NCI-H446 (cell line): ENCODE data around the gene TMBIM1.

Experiments used
- DNase-seq, 2 experiments: peaks; one replicate each; lab custom pipeline; 2025; lab: John Stamatoyannopoulos, UW

The TMBIM1 gene

GRCh38 chr2:218272531-218273212 lies 19.6 kb downstream of the TMBIM1 start:
- peak; percentile 68 to 82 for DNase-seq

GRCh38 chr2:218271865-218272530 lies 20.3 kb downstream of the TMBIM1 start:
- no peak for DNase-seq

GRCh38 chr2:218271487-218271797 lies 20.9 kb downstream of the TMBIM1 start:
- no peak for DNase-seq

- DNase-seq, result no peak
These were observed 21.4 kb downstream of the TMBIM1 start for GRCh38 chr2:218270721-218271486.

GRCh38 chr2:218269900-218270720 lies 22.2 kb downstream of the TMBIM1 start, which contains the start of the genes AAMP and PNKD:
TSS of gene AAMP (minus strand) at chr2:218270137. CDS start at chr2:218270086, 51 bp downstream.
TSS of gene PNKD (plus strand) at chr2:218270519. CDS start at chr2:218270536, 17 bp downstream.
- DNase-seq, result peak; percentile 98 to 99

- DNase-seq, result no peak
These were observed 25.0 kb downstream of the TMBIM1 start for GRCh38 chr2:218267259-218267658.

- no peak for DNase-seq
These were observed 25.9 kb downstream of the TMBIM1 start for GRCh38 chr2:218266316-218266979.

- DNase-seq, result no peak
These were observed 26.7 kb downstream of the TMBIM1 start for GRCh38 chr2:218265626-218266025.

GRCh38 chr2:218264773-218265561 lies 27.3 kb downstream of the TMBIM1 start:
- no peak for DNase-seq

GRCh38 chr2:218263817-218264641 lies 28.3 kb downstream of the TMBIM1 start:
- DNase-seq, result no peak

GRCh38 chr2:218262631-218263586 lies 29.4 kb downstream of the TMBIM1 start:
- DNase-seq, result no peak

- no peak for DNase-seq
These were observed 30.1 kb downstream of the TMBIM1 start for GRCh38 chr2:218262237-218262600.

GRCh38 chr2:218261423-218262236 lies 30.7 kb downstream of the TMBIM1 start:
- no peak for DNase-seq

- DNase-seq, result no peak
These were observed 31.4 kb downstream of the TMBIM1 start, which contains the start of gene GPBAR1 for GRCh38 chr2:218260742-218261422. TSS of gene GPBAR1 (plus strand) at chr2:218261015. CDS start at chr2:218262725, 1,710 bp downstream.

- no peak for DNase-seq
These were observed 32.1 kb downstream of the TMBIM1 start for GRCh38 chr2:218260166-218260565.

GRCh38 chr2:218259099-218259961 lies 33.0 kb downstream of the TMBIM1 start:
- DNase-seq, result no peak
